TTC549 (cell line): Measurements from ENCODE around the gene SYT6.

Source experiments
- FAIRE-seq: peaks from 2 replicates; lab custom pipeline; 2012; peaks lifted over from hg19 to GRCh38; lab: Jason Lieb, UNC

SYT6 gene

DNA sequence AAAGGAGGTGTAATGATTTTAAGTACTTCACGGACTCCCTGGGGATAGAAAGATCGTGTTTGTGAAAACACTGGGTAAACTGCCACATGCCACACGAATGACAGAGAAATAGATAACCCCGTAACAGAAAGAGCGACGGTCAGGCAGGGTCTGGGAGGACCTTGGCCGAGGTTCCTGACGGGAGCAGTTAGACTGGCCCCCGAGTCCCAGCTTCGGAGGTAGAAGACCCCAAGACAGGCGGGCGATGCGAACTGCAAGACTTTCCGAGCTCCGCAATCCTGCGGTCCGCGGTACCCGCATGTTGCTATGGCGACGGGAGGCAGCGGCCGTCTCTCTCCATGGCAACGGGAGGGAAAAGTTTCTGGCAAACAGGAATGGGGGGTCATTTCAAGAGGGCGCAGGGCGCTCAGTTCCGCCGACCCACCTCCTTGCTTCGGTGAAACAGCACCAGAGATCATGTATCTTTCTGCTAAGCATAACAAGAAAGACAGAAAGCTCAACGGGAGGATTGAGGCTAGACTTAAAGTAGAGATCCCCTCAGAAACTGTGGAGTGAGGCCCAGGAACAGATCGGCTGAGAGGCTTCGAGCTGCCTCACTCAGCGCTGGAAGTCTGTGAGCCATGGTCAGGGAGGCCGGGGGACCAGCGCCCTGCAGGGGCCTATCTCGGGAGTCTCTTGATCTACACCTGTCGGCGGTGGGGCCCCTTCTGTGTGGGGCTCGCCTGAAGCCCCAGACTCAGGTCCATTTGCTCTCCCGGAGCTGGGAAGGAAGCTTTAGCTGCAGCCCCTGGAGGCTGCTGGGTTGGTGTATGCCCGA is 685 bp upstream of the SYT6 start:
- FAIRE-seq: no peak

DNA sequence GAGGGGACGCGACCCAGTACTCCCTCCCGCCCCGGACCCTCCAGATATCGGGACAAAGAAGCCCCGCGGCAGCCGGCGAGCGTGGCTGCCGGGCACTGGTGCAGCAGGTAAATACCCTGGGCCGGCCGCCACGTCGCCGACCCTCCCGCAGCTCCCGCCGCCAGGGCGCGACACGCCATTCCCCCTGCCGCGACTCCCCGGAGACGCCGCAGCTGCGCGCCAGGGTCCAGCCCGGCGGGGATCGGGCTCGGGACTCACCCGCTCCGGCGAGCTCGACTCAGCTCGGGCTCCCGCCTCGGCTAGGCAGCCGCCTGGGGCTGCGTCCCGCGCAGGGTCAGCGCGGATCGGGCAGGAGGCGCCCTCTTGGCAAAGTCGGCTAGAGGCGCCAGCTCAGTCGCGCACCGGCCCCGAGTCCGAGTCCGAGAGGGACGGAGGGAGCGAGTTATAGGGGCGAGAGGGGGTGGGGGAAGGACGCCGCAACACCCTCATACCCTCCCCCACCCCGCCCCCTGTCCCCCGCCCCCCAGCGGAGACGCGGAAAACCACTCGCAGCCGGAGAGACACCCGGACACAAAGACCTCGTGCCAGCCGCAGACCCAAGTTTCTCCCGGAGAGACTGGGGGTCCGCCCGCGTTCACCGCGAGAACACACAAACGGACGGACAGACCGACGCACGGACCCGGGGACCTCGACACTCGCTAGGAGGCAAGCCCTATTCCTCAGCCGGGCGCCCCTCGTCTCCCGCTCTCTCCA is 985 bp downstream of the SYT6 start:
- FAIRE-seq: no peak

DNA sequence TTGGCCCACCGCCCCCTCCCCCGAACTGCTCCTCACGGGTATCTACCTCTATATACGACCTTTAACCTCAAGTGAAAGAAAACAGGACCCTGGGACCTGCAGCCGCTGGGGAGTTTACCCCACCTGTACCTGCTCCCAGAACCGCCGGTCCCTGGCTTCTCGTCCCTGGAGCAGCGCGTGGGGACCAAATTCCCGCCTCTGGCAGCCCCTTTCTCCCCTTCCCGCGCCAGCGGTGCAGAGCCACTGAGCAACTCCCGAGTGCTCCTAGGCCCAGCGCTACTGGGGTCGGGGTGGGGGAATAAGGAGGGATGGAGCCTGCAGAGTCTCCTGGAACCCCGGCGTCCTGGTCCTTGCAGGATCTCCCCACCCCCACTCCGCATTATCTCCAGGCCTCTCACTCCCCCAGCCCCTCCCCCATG is 1.6 kb downstream of the SYT6 start:
- FAIRE-seq: no peak

DNA sequence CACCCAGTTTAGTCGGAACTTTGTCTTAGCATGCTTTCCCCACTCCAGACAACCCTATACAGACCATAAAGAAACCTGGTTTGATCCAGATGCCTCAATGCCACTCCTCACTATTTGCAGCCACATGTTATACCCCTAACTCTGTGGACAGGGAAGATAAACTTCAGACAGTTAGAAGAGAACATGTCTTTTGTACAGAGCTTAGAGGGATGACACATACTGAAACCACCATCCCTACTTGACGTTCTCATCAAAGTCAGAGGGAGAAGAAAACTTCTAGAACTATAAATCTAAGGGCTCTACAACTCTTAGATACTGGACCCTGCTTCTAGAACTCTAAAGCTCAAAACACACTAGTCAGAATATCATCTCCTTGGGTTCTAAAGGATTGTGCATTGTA is 3.7 kb downstream of the SYT6 start:
- FAIRE-seq: no peak

DNA sequence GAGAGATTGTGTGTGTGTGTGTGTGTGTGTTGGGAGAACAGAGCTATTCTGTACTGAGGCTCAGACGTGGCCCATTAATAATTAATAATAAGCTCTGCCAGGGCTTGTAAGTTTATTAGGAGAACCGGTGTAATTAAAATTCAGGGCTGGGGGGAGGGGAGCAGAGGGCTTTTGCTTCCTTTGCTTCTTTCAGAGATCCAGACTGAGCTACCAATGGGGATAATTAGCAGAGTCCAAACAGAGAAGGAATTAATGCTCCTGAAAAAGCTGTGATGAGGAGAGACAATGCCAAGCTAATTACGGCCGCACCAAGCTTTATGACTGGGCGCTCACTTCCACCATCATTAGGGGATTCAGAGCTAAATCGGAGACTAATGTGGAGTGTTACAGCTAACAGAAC is 4.5 kb downstream of the SYT6 start:
- no peak for FAIRE-seq

DNA sequence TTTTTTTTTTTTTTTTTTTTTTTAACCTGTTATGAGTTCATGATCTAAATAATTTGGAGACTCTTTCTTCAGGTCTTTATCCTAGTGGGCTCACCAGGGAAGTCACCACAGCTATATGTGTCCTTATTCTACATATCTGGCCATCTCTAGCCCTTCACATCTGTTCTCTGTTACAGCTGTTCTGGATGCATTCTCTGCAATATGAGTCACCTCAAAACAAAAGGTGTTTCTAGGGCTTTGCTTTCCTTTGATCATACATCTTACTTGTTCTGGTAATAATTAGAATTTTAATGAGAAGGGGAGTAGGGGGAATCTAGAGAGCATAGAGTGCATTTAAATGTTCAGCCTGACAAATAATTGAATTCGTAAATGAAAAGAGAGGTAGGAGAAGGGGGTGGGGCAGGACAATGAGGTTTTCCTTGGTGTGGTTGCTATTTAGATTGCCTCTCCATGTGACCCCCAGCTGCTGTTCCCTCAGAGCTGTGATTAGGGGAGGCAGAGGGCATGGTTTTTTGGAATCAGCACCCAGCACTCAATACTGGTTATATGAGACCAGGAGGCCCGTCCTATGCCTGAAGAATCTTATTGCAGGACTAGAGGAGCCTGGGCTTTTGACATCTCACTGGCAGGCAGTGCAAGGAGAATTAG is 8.0 kb downstream of the SYT6 start:
- no peak for FAIRE-seq

DNA sequence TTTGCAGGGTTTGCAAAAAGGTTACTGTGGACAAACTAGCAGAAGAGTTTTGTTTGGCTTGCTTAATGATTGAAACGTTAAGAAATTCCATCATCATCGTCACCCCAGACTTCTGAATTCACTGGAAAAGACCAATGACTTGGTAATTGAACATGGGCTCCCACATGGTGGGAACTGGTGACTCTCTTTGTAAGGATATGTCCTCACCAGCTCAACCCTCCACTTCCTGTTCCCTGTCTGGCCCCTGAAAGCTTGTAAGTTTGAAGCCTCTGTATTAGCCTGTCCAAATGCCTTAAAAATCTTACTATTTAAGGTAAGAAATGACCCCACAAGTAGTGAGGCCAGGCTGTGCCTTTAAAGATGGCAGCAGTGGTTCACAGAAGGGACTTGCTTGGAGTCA is 9.7 kb downstream of the SYT6 start:
- FAIRE-seq: no peak

DNA sequence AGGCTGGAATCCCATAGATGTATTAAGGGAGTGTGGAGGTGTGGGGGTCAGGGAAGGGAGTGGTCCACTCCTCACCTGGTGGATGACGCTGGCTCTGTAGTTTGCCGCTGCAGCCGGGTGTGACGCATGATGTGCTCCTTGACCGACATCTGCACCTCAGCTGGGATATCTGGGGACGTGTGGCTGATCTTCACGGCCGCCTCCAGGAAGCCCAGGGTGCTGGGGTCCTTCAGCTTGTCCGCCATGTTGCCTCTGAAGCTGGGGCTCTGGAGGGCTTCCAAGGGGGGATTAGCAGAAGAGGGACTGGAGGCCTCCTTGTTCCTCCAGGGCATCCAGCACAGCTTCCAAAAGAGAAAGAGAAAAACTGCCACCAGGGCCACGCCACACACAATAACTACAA is 14.1 kb downstream of the SYT6 start:
- no peak for FAIRE-seq

DNA sequence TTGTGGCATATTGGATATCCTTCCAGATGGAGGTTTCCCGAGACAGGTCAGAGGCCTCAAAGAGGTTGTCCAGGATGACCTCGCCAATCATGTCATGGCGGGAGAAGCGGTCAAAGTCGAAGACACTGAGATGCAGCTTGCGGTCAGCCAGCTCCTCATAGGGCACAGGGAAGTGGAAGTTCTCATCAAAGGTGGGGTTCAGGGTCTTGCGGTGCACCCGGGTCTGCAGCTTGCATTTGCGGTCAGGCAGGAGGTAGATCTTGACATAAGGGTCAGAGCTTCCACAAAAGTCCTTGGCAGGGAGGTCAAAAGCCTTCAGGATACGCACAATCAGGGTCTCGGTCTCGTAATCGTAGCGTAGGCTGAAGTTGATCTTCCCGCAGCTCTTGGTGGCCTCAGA is 16.2 kb downstream of the SYT6 start:
- FAIRE-seq: no peak

DNA sequence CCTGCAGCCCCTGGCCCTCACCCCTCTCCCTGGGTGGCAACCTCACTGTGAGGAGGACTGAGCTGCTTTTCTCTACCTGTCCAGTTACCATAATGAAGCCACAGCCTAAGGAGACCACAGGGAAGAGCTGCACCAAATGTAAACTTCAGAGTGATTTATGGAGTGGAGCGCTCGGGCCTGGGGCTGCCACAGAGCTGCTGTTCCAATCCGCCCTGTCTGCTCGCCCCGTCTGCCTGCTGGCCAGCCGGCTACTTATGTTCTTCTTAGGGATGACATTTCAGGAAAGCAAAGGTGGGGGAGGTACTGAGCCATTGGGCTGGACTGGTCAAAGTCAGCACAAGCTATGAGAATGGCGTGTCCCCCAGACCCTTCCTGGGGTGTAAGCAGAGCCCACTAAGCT is 17.9 kb downstream of the SYT6 start:
- FAIRE-seq: no peak

DNA sequence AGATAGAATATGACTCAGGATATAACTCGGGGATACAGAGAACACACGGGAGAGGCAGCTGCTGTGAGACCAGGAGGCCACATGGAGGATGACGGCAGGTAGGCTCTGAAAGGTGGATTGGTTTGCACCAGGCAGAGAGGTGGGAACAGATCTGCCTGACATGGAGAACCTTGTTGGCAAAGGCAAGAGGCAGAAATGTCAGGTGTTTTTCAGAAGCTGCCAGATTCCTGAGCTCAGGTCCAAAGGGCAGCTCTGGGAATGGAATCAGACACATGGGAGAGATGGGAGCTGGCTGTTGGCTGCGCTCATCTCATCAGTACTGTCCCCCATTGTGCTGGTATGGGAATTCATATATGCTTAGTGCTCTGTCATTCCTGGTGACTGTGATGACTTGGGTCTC is 19.2 kb downstream of the SYT6 start:
- FAIRE-seq: no peak

DNA sequence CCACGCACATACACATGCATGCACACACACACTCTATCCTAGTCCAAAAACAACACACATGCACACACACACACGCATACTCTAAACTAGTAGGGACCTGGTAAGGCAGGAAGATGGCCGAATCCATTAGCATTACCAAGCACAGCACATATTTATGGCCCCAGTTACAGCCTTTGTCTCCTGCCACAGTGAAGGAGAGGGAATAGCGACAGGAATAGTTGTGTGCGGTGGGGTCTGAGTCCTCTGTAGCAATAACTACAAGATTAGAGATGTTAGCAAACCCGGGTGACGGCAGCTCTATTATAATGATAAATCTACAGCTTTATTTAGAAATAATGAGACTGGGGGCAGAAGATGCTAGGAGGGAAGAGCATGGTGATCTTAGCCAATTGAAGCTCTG is 20.5 kb downstream of the SYT6 start:
- FAIRE-seq: no peak

DNA sequence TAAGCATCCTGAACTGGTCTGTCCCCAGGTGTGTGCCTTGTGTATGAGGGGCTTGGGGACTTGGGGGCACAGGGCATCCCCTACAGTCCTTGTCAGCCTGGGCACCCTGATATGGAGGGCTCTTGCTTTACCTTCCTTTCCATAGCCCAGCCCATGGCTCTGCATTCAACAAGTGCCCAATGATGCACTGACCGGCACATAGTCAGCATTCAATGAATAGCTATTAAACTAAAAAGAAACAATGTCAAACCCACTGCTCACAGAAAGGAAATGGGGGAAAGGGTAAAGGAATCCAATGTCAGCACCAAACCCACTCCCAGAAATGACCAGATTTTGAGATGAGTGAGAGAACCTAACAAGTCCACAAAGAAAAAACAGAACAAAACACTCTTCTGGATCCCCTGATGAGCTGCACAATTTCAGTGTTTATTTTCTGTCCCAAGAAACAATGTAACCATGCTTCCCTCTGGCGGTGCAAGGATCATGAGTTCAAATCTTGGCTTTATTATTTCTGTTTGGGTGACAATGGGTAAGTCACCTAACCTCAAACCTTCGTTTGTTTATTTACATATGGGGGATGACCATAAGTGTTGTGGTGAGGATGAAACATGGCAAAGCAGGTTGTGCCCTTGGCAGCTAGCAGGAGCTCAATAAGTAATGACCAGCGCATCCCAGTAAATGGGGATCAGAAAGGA is 22.0 kb downstream of the SYT6 start:
- no peak for FAIRE-seq

DNA sequence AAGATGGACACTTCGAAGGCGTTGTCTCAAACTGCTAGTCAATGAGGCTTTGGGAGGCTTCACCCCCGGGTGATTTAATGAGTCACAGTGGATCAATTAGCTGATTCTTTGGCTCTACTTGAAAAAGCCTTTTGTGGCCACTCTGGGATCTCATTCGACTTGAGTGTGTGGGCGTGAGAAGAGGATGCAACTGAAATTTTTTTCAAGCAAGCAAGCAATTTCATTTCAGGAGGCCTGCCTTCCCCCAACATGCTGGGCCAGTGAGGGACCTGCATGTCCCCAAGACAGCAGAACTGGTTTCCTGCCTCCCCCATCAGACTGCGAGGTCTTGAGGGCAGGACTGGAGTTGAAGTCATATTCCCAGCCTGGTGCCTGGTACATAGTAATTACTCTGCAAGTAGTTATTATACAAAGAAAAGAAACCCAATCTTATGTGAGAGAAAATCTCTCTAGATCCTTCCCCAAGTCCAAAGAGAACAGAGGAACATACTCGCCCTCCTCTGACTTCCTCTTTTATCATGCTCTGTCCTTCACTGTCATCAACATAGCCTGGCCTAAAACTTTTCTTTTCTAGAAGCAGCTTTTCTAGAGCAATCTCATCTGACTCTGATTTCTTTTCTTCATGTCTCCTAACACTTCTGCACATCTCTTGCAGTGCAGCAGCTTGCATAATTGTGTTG is 22.7 kb downstream of the SYT6 start:
- no peak for FAIRE-seq

DNA sequence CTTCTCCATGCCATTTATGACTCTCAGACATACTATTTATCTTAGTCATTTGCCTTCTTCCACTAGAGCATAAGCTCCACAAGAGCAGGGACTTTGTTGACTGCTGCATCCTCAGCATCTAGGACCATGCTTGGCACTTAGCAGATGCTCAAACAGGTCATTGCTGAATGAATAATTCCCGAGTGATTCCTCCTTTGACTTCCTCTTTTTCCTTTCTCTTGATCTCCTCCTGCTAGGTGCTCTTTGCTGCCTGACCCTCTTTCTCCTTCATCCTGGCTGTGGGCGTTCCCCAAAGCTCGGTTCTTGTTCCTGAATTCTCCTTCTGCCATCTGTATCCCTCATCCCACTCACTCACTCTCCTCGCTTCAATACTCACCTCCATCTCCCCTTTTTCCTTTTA is 23.5 kb downstream of the SYT6 start:
- no peak for FAIRE-seq

DNA sequence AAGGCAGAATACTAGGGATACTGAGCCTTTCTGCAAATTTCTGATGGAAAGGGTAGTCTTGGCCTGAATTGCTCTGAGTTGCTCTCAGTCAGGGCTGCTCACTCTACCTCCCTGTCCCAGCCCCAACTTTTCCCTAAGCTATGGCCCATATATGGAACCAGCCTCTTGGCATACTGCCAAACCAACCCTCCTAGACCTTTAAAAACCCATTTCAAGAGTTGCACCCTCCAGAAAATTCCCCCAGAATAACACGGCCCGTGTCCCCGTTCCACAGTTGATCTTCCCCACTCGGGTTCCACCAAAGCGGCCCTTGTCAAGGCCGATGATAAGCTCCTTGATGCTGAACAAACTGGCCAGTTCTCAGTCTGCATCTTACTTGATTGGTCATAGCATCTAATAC is 25.4 kb downstream of the SYT6 start:
- no peak for FAIRE-seq

DNA sequence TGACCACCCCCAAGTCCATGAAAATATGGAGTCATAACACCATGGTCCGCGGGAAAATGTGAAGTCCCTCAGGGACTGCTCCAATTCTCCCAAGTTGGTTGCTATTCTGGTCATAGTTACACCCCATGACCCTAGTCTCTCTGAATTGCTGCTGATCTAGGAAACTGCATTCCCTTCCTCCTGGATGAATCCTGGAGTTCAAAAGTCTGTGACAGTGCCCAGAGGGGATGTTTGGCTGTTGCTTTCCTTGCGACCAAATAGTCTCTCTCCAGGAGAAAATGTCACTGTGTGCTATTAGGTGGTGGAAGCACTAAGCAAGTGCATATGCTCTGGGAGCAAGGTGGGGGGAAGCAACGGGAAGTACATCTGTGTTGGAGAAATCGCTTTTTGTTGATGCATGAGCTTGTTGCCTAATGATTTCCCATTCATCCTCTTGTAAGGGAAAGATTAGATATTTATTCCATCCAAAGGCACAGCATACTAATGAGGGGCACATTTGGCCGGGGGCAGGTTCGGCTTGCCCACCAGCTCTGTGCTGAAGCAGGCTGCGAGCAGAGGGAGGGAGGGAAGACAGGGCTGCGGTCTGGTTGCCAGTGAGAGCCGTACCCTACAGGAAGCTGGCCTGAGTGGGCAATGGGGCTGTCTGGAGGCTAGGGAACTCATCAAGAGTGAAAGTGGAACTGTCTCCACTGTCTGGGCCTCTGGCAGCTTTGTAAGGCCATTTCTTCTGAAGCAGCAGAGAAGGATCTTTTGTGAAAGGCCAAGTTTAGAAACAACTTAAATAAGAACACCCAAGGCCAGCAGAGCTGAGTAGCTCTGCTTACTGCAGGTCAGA is 27.2 kb downstream of the SYT6 start:
- no peak for FAIRE-seq

DNA sequence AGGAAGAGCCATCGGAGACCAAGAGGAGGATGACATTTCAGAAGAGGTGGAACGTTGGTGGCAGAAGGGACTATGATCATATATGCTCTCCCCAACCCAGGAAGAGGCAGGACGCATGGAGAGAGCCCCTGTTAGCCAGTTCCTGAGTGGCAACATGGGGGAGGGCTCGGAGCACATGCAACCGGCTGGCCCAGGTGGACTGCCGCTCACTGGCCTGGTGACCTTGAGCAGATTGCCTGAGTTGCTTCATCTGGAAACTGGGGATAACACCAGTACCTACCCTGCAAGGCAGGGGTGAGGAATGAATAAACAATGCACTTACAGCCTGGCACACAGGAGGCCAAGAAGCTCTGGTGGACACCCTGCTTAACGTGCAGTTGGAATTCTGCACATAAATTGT is 29.0 kb downstream of the SYT6 start:
- no peak for FAIRE-seq

DNA sequence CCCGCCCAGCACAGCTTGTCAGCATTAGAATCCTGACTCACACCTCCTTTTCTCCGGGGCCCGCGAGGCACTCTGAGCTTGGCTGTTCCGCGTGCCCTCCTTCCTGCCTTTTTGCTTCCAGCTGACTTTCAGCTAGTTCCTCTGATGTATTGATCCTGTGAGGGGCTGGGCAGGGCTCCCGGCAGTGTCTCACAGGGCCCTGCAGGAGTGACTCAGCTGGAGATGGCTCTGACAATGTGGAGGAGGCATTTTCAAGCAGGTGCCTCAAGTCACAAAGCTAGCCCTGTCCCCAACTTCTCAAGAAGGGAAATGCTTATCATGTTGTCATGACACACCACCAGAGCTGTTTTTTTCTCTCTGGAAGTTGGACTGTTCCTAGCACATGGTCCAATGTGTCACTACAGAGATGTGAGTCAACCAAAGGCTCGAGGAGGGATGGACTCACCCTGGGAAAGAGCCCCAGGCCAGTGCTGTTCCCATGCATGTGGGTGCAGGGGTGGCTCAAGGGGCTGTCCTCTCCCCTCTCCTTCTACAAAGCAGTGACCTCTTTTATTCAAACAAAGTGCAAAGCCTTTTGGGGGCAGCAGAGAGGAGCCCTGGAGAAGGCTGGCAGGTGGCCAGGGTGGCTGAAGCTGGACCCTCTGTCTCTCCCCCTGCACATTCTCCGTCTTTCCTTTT is 30.6 kb downstream of the SYT6 start:
- FAIRE-seq: no peak

DNA sequence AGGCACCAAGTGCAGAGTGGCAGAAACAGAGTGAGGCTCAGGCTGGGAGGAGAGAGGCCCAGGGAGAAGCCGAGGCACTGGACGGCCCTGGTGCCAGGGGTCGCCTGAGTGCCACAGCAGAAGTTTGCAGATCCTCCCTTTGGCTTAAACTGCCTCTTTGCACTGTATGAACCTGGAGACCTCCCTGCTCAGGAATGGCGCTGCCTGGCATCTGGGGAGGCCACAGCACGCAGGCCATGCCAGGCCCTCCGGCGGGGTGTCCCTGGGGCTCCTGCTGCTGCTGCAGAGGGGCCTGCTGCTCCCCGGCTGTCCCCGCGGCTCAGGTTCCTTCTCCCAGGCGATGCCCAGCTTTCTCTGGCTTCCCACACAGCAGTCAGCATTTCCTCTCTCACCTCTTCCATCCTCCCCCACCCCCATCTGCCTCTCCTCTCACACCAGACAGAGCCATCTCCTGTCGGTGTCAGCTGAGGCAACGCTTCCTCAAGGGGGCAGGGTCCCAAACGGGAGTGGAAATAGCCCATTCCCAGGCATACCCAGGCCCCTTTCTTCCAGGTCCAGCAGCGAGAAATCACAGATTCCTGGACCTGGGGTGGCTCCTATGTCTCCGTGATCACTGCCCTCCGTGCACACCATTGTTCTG is 35.2 kb downstream of the SYT6 start:
- no peak for FAIRE-seq
